GM10266 (cell line): ENCODE data around the gene FLOT1.
"Not testable (repeated sequence)": the region's sequence is repeated elsewhere in the genome, so short reads cannot be mapped to it uniquely, and the experiment has no call there.

Experiments
- DNase-seq: peaks from one replicate; pipeline ENCODE4 v3.0.0; 2012; ENCODE audit errors: extremely low spot score
- CTCF ChIP-seq: IDR thresholded peaks from 2 replicates; pipeline ENCODE4 v1.5.1; 2012; ENCODE audit warnings: mild to moderate bottlenecking, low read depth; ENCODE audit not compliant: control insufficient read depth, insufficient read depth; ENCODE audit errors: missing control alignments

FLOT1 gene

DNA sequence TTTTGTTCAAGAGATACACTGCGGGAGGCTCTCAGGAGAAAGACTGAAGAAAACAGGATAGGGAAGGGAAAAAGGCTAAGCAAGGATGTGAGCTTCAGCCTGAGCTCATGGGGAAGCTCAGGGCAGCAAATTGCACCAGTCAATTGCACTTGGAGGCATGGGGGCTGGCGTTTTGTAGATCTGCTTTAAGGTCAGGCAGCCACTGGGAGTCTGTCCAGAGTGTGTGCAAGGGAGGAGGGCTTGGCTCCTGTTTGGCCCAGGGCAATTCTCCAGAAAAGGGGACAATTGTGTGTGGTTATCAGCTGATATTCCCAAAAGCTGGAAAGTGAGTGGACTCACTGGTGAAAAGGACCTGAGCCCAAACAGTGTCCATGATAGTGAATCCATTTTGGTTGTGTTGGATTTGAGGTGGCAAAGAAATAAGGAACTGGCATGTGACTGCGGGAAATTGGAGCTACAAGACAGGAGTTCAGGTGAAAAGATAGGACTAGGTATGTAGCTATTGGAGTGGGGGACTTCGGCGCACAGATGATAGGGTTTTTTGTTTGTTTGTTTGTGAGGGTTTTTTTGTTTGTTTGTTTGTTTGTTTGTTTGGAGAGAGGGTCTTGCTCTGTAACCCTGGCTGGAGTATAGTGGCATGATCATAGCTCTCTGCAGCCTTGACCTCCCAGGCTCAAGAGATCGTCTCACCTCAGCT lies 24.1 kb upstream of the FLOT1 start:
- DNase-seq = no peak
- no peak for TF ChIP-seq CTCF

DNA sequence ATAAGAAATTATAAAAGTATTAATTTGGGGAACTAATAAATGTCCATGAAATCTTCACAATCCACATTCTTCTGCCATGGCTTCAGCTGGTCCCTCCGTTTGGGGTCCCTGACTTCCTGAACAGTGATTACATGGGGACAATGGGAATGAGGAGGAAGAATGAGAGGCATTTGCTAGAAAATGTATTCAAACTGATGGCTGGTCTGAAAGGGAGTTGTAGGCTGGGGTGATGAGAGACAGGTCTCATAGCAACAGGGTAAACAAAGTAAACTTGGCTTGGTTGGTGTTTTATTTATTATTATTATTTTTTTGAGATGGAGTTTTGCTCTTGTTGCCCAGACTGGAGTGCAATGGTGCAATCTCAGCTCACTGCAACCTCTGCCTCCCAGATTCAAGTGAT lies 23.0 kb upstream of the FLOT1 start:
- not testable (repeated sequence) for DNase-seq

DNA sequence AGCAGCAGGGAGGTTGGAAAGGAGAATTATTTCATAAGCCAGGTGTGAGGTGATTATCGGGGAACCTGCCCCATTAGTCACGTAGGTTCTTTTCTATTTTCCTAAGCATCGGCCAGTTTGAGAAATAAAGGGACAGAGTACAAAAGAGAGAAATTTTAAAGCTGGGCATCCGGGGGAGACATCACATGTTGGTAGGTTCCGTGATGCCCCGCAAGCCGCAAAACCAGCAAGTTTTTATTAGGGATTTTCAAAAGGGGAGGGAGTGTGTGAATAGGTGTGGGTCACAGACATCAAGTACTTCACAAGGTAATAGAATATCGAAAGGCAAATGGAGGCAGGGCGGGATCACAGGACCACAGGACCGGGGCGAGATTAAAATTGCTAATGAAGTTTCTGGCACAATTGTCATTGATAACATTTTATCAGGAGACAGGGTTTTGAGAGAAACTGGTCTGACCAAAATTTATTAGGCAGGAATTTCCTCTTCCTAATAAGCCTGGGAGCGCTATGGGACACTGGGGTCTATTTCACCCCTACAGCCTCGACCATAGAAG lies 22.1 kb upstream of the FLOT1 start:
- DNase-seq = not testable (repeated sequence)

- no peak for TF ChIP-seq CTCF
- no peak for DNase-seq
Measured at GRCh38 chr6:30763618-30764489, 21.4 kb upstream of the FLOT1 start.

- DNase-seq = no peak
- no peak for TF ChIP-seq CTCF
Measured at GRCh38 chr6:30763155-30763617, 20.7 kb upstream of the FLOT1 start.

DNA sequence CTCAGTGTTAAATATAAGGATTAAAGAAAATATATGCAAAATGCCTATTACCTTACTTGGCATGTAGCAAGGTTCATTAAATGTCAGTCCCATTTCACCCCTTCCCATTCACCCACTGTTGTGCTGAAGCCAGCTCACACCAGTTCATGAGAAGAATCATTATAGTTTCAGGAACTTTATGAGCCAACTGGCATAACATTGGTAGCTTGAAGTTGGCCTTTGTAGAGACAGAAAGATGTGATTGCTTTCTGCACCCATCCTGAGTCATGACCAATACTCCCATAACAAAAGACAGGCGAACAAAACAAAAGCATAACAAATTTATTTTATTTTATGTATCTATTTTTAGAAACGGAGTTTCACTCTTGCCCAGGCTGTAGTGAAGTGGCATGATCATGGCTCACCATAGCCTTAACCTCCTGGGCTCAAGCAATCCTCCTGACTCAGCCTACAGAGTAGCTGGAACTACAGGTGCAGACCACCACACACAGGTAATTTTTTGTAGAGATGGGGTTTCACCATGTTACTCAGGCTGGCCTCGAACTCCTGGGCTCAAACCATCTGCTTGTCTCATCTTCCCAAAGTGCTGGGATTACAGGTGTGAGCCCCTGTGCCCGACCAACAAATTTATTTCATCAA lies 19.4 kb upstream of the FLOT1 start:
- no peak for TF ChIP-seq CTCF

GRCh38 chr6:30760549-30760948 lies 18.1 kb upstream of the FLOT1 start:
- no peak for TF ChIP-seq CTCF
- no peak for DNase-seq

More for the DNA sequence above, 19.4 kb upstream of the FLOT1 start:
- no peak for DNase-seq
